Measurements from ENCODE around the gene RASA3. TPM values are rescaled to one million over a fixed set of nuclear protein-coding genes. Genes with fewer than 3 reads are reported as not detected.
A peak's percentile ranks its signal among the peaks of the same experiment; 100 is the strongest.

RASA3 gene
- total and polyA plus RNA-seq, 9 of the 15 experiments (the other 6 are each of a cell fraction or from before 2014, with no cell fraction given): 0.72 to 25.3 (median 14.4) TPM

- 85% methylated on average over 17 of the region's 26 CpGs for WGBS (ENCODE audit: insufficient coverage, low coverage, missing lambda C conversion rate)
- no peak overlapping the region for H2AFZ ChIP-seq (ENCODE audit: low read depth, low read length)
- in situ Hi-C loops (cut with MboI): no loop called here
- no peak overlapping the region for H3K4me2 ChIP-seq (ENCODE audit: insufficient read depth, low read length)
- no peak overlapping the region for H3K4me3 ChIP-seq
- H3K27ac ChIP-seq (ENCODE audit: extremely low read depth, low read depth, low read length): no peak overlapping the region
- peaks cover 9% of the 10 kb centered on the region for H3K79me2 ChIP-seq (ENCODE audit: control insufficient read depth, insufficient read depth, low read length)
- DNase-seq (ENCODE audit: extremely low read depth in 1 of 4, low spot score in 3 of 4) (no peak), ATAC-seq (no peak), FAIRE-seq (no peak)
- peaks cover 6 to 29% of the 10 kb centered on the region in 2 experiments; a peak in 4 of 5 replicates for H3K4me1 ChIP-seq (replicated peaks in 1 of 2; ENCODE audit: control insufficient read depth in 2 of 2, insufficient read depth in 2 of 2, low read length in 2 of 2)
- H3K9ac ChIP-seq (ENCODE audit: insufficient read depth in 1 of 2, low read depth in 2 of 2, low read length in 2 of 2): peak overlapping the region in 1 of 2 experiments; percentile 58; a peak in 1 of 4 replicates
- ChIA-PET POLR2A (no interaction called here), CTCF (ENCODE audit: low intra/inter-chr PET ratio) (no interaction called here)
- no peaks in the 10 kb centered on the region for H3K9me3 ChIP-seq (replicated peaks; ENCODE audit: control insufficient read depth, insufficient read depth, low read depth, low read length)
- peaks cover 15% of the 10 kb centered on the region; the same call in 2 of the 3 replicates for H3K36me3 ChIP-seq (ENCODE audit: control insufficient read depth, insufficient read depth, low read length)
- no TSS peak for BruUV-seq (replicated peaks)
- intact Hi-C loops (cut with micrococcal nuclease): no loop called here
- no peaks in the 10 kb centered on the region for H4K20me1 ChIP-seq (replicated peaks; ENCODE audit: control insufficient read depth, insufficient read depth, low read length)
- TF ChIP-seq, protein P1, sequence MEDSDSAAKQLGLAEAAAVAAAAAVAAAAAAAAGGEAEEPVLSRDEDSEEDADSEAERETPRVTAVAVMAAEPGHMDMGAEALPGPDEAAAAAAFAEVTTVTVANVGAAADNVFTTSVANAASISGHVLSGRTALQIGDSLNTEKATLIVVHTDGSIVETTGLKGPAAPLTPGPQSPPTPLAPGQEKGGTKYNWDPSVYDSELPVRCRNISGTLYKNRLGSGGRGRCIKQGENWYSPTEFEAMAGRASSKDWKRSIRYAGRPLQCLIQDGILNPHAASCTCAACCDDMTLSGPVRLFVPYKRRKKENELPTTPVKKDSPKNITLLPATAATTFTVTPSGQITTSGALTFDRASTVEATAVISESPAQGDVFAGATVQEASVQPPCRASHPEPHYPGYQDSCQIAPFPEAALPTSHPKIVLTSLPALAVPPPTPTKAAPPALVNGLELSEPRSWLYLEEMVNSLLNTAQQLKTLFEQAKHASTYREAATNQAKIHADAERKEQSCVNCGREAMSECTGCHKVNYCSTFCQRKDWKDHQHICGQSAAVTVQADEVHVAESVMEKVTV (CRISPR knock-in tag; IDR thresholded peaks at IDR 0.05): no peak
- no peak for TF ChIP-seq CBFB (CRISPR knock-in tag; IDR thresholded peaks at IDR 0.05)
- no peak for TF ChIP-seq NCOA4 (IDR thresholded peaks at IDR 0.05; ENCODE audit: partially characterized antibody)
- TF ChIP-seq, protein P2, sequence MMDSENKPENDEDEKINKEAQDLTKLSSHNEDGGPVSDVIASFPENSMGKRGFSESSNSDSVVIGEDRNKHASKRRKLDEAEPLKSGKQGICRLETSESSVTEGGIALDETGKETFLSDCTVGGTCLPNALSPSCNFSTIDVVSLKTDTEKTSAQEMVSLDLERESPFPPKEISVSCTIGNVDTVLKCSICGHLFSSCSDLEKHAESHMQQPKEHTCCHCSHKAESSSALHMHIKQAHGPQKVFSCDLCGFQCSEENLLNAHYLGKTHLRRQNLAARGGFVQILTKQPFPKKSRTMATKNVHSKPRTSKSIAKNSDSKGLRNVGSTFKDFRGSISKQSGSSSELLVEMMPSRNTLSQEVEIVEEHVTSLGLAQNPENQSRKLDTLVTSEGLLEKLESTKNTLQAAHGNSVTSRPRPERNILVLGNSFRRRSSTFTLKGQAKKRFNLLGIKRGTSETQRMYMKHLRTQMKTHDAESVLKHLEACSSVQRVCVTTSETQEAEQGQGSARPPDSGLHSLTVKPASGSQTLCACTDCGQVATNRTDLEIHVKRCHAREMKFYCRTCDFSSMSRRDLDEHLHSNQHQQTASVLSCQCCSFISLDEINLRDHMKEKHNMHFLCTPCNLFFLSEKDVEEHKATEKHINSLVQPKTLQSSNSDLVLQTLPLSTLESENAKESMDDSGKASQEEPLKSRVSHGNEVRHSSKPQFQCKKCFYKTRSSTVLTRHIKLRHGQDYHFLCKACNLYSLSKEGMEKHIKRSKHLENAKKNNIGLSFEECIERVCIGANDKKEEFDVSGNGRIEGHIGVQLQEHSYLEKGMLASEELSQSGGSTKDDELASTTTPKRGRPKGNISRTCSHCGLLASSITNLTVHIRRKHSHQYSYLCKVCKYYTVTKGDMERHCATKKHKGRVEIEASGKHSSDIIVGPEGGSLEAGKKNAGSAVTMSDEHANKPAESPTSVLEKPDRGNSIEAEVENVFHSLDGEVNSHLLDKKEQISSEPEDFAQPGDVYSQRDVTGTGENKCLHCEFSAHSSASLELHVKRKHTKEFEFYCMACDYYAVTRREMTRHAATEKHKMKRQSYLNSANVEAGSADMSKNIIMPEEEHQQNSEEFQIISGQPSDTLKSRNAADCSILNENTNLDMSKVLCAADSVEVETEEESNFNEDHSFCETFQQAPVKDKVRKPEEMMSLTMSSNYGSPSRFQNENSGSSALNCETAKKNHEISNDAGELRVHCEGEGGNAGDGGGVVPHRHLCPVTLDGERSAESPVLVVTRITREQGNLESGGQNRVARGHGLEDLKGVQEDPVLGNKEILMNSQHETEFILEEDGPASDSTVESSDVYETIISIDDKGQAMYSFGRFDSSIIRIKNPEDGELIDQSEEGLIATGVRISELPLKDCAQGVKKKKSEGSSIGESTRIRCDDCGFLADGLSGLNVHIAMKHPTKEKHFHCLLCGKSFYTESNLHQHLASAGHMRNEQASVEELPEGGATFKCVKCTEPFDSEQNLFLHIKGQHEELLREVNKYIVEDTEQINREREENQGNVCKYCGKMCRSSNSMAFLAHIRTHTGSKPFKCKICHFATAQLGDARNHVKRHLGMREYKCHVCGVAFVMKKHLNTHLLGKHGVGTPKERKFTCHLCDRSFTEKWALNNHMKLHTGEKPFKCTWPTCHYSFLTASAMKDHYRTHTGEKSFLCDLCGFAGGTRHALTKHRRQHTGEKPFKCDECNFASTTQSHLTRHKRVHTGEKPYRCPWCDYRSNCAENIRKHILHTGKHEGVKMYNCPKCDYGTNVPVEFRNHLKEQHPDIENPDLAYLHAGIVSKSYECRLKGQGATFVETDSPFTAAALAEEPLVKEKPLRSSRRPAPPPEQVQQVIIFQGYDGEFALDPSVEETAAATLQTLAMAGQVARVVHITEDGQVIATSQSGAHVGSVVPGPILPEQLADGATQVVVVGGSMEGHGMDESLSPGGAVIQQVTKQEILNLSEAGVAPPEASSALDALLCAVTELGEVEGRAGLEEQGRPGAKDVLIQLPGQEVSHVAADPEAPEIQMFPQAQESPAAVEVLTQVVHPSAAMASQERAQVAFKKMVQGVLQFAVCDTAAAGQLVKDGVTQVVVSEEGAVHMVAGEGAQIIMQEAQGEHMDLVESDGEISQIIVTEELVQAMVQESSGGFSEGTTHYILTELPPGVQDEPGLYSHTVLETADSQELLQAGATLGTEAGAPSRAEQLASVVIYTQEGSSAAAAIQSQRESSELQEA (IDR thresholded peaks at IDR 0.05; ENCODE audit: low read depth): no peak
- no peak for TF ChIP-seq DMBX1 (CRISPR knock-in tag; IDR thresholded peaks at IDR 0.05; ENCODE audit: borderline replicate concordance)
- TF ChIP-seq ARID2 (IDR thresholded peaks at IDR 0.05): no peak
- no peak for TF ChIP-seq IRF2 (CRISPR knock-in tag; IDR thresholded peaks at IDR 0.05)
- no peaks in the 10 kb centered on the region for H3K9me1 ChIP-seq (ENCODE audit: control insufficient read depth, insufficient read depth, low read length)
- H3K27me3 ChIP-seq (ENCODE audit: control insufficient read depth in 2 of 2, insufficient read depth in 2 of 2, low read length in 2 of 2): no peaks in the 10 kb centered on the region
Observed at GRCh38 chr13:114000151-114001040, 132.0 kb downstream of the RASA3 start.

Data from K562 (cell line).